Renal pelvis (tissue), 4 donors: ENCODE results near the gene TRIOBP. TPM values are rescaled to one million over a fixed set of nuclear protein-coding genes. Genes with fewer than 3 reads are reported as not detected.

Experiments
- DNase-seq: peaks from one replicate; pipeline ENCODE4 v3.0.0-alpha.2; 2013
- polyA plus RNA-seq, 3 donors: library from polyadenylated mRNA; unstranded; fragments of 120-200 nt; gene quantifications; one replicate each; pipeline ENCODE4 v1.2.1, GENCODE V29; 2013; ENCODE audit not compliant: insufficient read length in 3 of 3

TRIOBP gene
- polyA plus RNA-seq, 3 donors, result 65.9 to 85.7 (median 77.1) TPM

DNA sequence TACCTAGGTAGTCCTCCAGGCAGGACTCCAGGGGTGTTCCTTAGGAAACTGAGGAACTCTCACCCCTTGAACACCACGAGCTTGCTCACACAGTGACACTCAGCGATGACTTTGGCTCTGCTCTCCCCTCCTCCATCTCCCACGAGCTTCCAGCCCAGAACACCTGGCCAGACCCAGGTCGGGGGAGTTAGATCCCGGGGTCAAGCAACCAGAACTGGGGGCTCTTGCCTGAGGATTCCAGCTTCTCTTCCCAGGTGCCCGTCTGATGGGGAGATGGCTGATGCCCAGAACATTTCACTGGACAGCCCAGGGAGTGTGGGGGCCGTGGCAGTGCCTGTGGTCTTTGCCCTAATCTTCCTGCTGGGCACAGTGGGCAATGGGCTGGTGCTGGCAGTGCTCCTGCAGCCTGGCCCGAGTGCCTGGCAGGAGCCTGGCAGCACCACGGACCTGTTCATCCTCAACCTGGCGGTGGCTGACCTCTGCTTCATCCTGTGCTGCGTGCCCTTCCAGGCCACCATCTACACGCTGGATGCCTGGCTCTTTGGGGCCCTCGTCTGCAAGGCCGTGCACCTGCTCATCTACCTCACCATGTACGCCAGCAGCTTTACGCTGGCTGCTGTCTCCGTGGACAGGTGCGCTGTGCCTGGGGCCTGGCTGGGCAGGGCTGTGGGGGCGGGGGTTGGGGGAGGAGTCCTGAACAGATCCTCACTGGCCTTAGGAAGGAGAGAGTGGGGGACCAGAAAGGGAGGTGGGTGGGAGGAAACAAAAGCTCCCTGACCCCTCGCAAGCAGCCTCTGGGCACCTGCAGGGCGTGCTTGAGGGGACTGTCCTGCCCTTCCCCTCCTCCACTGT, 126.5 kb downstream of the TRIOBP start, which contains the start of gene GALR3:
GALR3 (plus strand) TSS at position 249 of the 852 bp plus-strand sequence; CDS start at position 274, 25 bp downstream.
- DNase-seq, result no peak

- DNase-seq, result no peak
These were observed 128.1 kb downstream of the TRIOBP start for GRCh38 chr22:37824674-37825641.

Other genes with a start within 250 kb of the TRIOBP start
- gene MFNG, start 210.7 kb upstream of the TRIOBP start, polyA plus RNA-seq, result 10 to 100 TPM in 2 of 3 donors, 1 to 10 TPM in 1; 8.5 to 12.4 (median 11.1) TPM
- 10 to 100 TPM; 23.4 to 29.4 (median 29.2) TPM for gene CARD10, start 177.6 kb upstream of the TRIOBP start, polyA plus RNA-seq
- gene CDC42EP1, start 136.6 kb upstream of the TRIOBP start, polyA plus RNA-seq, result 10 to 100 TPM; 45.0 to 59.7 (median 58.2) TPM
- gene LGALS2, start 117.0 kb upstream of the TRIOBP start, polyA plus RNA-seq, result 10 to 100 TPM; 31.0 to 39.0 (median 37.8) TPM
- gene GGA1, start 88.2 kb upstream of the TRIOBP start, polyA plus RNA-seq, result 10 to 100 TPM; 51.2 to 84.9 (median 79.6) TPM
- gene SH3BP1, start 57.4 kb upstream of the TRIOBP start, polyA plus RNA-seq, result 10 to 100 TPM; 18.1 to 19.7 (median 19.5) TPM
- 10 to 100 TPM; 14.5 to 19.8 (median 19.0) TPM for gene PDXP, start 38.3 kb upstream of the TRIOBP start, polyA plus RNA-seq
- 100 to 1,000 TPM; 374 to 538 (median 428) TPM for gene LGALS1, start 21.4 kb upstream of the TRIOBP start, polyA plus RNA-seq
- 10 to 100 TPM; 21.2 to 23.2 (median 22.4) TPM for gene NOL12, start 10.7 kb upstream of the TRIOBP start, polyA plus RNA-seq
- 10 to 100 TPM; 17.0 to 17.9 (median 17.3) TPM for gene GCAT, start 110.9 kb downstream of the TRIOBP start, polyA plus RNA-seq
- gene GALR3, start 126.3 kb downstream of the TRIOBP start, polyA plus RNA-seq, result not detected
- 10 to 100 TPM; 26.7 to 31.8 (median 29.7) TPM for gene ANKRD54, start 147.3 kb downstream of the TRIOBP start, polyA plus RNA-seq
- gene EIF3L, start 152.4 kb downstream of the TRIOBP start, polyA plus RNA-seq, result 1,000 to 10,000 TPM in 1 of 3 donors, 100 to 1,000 TPM in 2; 860 to 1,060 (median 996) TPM
- gene MICALL1, start 209.2 kb downstream of the TRIOBP start, polyA plus RNA-seq, result 10 to 100 TPM; 28.7 to 36.9 (median 30.8) TPM